NB4 (cell line): ENCODE data around the gene IKZF3.
"Not testable (repeated sequence)": the region's sequence is repeated elsewhere in the genome, so short reads cannot be mapped to it uniquely, and the experiment has no call there.

ENCODE experiments used
- DNase-seq: peaks from one replicate; pipeline ENCODE4 v3.0.0; 2010; ENCODE audit warnings: low read depth
- H3K4me3 ChIP-seq: one replicate; pipeline ENCODE4 v1.5.1; 2011; ENCODE audit warnings: mild to moderate bottlenecking, low read depth, low read length, moderate library complexity
- MAX ChIP-seq: IDR thresholded peaks from 2 replicates; pipeline ENCODE4 v1.6.1; 2011; ENCODE audit warnings: low read depth, low read length
- MYC ChIP-seq: IDR thresholded peaks from 2 replicates; pipeline ENCODE4 v1.6.1; 2011; ENCODE audit warnings: low read depth, low read length
- POLR2A ChIP-seq: IDR thresholded peaks from 2 replicates; pipeline ENCODE4 v1.6.1; 2011; ENCODE audit warnings: mild to moderate bottlenecking; ENCODE audit not compliant: insufficient read length; ENCODE audit errors: extremely low read depth
- TF ChIP-seq, protein P1 (sequence below): IDR thresholded peaks from one replicate; pipeline ENCODE4 v1.5.1; 2012; ENCODE audit warnings: low read depth, low read length

The IKZF3 gene

DNA sequence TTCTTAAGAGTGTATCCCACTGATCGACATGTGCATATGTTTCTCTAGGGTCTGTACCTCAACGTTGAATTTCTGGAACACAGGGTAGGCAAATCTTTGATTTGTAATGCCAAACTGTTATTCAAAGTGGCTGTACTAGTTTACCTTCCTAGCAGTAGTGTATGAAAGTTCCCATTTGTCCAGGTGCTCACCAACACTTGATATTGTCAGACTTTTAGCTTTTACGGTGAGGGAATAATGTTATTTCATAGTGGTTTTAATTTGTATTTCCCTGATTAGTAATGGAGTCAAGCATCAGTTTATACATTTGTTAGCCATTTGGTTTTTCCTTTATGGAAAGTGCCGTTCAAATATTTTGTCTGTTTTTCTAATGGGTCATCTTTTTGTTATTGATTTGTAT is 34.0 kb upstream of the IKZF3 start:
- TF ChIP-seq, protein P1, sequence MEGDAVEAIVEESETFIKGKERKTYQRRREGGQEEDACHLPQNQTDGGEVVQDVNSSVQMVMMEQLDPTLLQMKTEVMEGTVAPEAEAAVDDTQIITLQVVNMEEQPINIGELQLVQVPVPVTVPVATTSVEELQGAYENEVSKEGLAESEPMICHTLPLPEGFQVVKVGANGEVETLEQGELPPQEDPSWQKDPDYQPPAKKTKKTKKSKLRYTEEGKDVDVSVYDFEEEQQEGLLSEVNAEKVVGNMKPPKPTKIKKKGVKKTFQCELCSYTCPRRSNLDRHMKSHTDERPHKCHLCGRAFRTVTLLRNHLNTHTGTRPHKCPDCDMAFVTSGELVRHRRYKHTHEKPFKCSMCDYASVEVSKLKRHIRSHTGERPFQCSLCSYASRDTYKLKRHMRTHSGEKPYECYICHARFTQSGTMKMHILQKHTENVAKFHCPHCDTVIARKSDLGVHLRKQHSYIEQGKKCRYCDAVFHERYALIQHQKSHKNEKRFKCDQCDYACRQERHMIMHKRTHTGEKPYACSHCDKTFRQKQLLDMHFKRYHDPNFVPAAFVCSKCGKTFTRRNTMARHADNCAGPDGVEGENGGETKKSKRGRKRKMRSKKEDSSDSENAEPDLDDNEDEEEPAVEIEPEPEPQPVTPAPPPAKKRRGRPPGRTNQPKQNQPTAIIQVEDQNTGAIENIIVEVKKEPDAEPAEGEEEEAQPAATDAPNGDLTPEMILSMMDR: no peak
- TF ChIP-seq MYC (no peak), MAX (no peak), POLR2A (no peak)
- H3K4me3 ChIP-seq: no peak overlapping the region
- no peak for DNase-seq

DNA sequence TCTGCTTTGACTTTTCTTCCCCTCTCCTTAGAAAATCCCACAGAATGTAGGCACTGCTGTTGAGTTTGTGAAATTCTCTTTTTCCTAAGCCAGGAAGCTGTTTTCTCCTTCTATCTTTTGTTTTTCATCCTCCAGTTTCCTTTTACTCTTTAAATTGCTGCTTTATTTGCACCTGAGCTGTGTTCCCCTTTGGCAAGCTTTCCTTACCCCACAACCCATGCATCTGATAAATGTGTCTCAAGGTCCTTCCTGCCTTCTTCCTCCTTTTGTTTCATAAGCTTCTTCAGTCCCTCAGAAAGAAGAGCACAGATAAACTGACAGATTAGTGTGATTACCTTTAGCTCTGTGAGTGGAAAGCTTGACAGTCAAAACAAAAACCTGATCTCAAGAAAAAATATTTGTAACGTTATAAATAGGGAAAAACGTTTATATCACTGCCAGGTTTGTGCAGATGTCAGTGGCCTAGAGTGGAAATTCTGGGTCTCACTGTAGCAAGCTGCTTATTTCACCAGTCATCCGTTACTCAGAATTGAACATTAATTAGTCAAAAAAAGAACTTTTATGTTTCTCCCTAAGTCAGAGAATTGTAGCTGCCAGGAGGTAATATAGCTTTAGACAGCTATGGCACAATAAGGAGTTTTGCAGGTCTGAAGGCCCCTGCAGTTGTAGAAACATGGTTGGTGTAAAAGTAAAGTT is 30.7 kb upstream of the IKZF3 start:
- no peak overlapping the region for H3K4me3 ChIP-seq
- DNase-seq: peak; percentile 30
- TF ChIP-seq, protein P1: no peak
- TF ChIP-seq MYC: no peak
- no peak for TF ChIP-seq MAX
- no peak for TF ChIP-seq POLR2A

- no peak for DNase-seq
- TF ChIP-seq POLR2A: no peak
- no peak for TF ChIP-seq MAX
- TF ChIP-seq, protein P1: no peak
- no peak for TF ChIP-seq MYC
- no peak overlapping the region for H3K4me3 ChIP-seq
These were observed 25.1 kb upstream of the IKZF3 start for GRCh38 chr17:39889200-39889599.

DNA sequence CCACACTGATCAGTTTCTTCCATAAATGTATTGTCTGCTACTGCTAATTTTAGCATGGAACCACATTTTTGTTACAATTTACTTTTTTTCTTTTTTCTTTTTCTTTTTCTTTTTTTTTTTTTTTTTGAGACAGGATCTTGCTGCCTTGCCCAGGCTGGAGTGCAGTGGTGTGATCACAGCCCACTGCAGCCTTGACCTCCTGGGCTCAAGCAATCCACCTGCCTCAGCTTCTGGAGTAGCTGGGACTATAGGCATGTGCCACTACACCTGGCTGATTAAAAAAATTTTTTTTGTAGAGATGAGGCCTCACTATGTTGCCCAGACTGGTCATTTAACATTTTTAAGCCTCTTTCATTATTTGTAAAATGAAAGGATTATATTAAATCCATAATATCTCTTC is 23.0 kb upstream of the IKZF3 start:
- DNase-seq: no peak
- no peak for TF ChIP-seq MAX
- TF ChIP-seq MYC: no peak
- TF ChIP-seq, protein P1: no peak
- TF ChIP-seq POLR2A: no peak
- H3K4me3 ChIP-seq: no peak overlapping the region

GRCh38 chr17:39886102-39886501 is 22.0 kb upstream of the IKZF3 start:
- not testable (repeated sequence) for DNase-seq, H3K4me3 ChIP-seq

DNA sequence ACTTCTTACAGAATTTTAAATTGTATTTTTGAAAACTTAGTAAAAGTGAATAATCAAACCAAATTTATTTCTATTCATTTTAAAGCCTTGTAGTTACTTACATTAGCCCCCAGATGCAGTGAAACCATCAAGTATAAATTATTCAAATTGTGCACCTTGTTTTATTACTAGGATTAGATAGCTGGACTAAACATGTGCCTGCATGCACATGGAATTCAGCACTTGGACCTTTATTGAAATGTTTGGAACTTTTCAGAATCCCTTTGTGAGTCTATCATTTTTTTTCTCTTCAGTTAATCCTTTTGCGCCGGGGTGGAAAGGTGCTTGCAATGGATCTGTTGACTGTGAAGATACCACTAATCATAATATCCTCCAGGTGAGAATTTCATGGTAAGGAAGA is 8.6 kb upstream of the IKZF3 start:
- DNase-seq: peak; percentile 53
- TF ChIP-seq MYC (peak; percentile 73; the same call in 1 of the 2 replicates), POLR2A (no peak), MAX (peak; percentile 67)
- TF ChIP-seq, protein P1: no peak
- H3K4me3 ChIP-seq: no peak overlapping the region
